ENCODE data around the gene LRRC7. TPM values are rescaled to one million over a fixed set of nuclear protein-coding genes. Genes with fewer than 3 reads are reported as not detected.

Gene LRRC7
- total and polyA plus RNA-seq, 2 of the 13 experiments (the other 11 are each of a cell fraction or from before 2014, with no cell fraction given), result not detected

GRCh38 chr1:69814926-69815325 is 247.2 kb downstream of the LRRC7 start (continued):
- TF ChIP-seq ZNF318 (CRISPR knock-in tag; IDR thresholded peaks at IDR 0.05), result no peak
- no peak for TF ChIP-seq ZNF782 (CRISPR knock-in tag; IDR thresholded peaks at IDR 0.05; ENCODE audit: borderline replicate concordance)
- no peak for TF ChIP-seq RFXANK (CRISPR knock-in tag; IDR thresholded peaks at IDR 0.05)
- TF ChIP-seq PLSCR1 (CRISPR knock-in tag; IDR thresholded peaks at IDR 0.05; ENCODE audit: borderline replicate concordance), result no peak
- TF ChIP-seq THAP7 (CRISPR knock-in tag; IDR thresholded peaks at IDR 0.05), result no peak
- TF ChIP-seq CENPT (CRISPR knock-in tag; IDR thresholded peaks at IDR 0.05; ENCODE audit: low read depth), result no peak
- no peak for TF ChIP-seq ZNF589 (CRISPR knock-in tag; conservative IDR thresholded peaks at IDR 0.05)

All from HepG2 (cell line).